Measurements from ENCODE around the gene BCL3. TPM values are rescaled to one million over a fixed set of nuclear protein-coding genes. Genes with fewer than 3 reads are reported as not detected.
A peak's percentile ranks its signal among the peaks of the same experiment; 100 is the strongest.

Gene BCL3
- total RNA-seq, 4 donors from 2014 or later = 7.2 to 15.7 (median 8.5) TPM

DNA sequence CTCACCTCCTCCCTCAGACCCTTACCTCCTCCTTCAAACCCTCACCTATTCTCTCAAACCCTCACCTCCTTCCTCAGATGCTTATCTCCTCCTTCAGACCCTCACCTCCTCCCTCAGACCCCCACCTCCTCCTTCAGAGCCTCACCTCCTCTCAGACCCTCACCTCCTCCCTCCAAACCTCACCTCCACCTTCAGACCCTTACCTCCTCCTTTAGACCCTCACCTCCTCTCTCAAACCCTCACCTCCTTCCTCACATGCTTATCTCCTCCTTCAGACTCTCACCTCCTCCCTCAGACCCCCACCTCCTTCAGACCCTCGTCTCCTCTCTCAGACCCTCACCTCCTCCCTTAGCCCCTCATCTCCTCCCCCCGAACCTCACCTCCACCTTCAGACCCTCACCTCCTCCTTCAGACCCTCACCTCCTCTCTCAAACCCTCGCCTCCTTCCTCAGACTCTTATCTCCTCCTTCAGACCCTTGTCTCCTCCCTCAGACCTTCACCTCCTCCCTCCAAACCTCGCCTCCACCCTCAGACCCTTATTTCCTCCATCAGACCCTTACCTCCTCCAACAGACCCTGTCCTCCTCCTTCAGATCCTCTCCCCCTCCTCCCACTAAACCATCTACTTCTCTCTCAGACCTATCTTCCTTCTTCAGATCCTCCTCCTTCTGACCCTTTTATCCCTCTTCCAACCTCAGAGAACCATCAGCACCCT lies 2.5 kb upstream of the BCL3 start:
- Histone ChIP-seq H3K27me3 (no peaks in the 10 kb centered on the region), H3K4me3 (no peak overlapping the region), H3K36me3 (no peaks in the 10 kb centered on the region), H3K9me3 (no peaks in the 10 kb centered on the region), H3K27ac (peak overlapping the region; percentile 91 to 97 (median 95)), H3K4me1 (peaks cover 51 to 67% of the 10 kb centered on the region in 2 donors)
- intact Hi-C loops (cut with DNase I; ENCODE audit: low total_unique reads) (loop anchor here (5.0 to 10.0 kb wide), 3 partner anchors 209 to 1021 kb away; partner anchors contain the start of genes CLPTM1, PPP1R37 and SIX5), in situ Hi-C loops (cut with MboI; ENCODE audit: low sequenced_read_pairs in 4 of 4) (no loop called here)
- no peak for ATAC-seq
- DNase-seq = no peak
- TF ChIP-seq, protein P1, sequence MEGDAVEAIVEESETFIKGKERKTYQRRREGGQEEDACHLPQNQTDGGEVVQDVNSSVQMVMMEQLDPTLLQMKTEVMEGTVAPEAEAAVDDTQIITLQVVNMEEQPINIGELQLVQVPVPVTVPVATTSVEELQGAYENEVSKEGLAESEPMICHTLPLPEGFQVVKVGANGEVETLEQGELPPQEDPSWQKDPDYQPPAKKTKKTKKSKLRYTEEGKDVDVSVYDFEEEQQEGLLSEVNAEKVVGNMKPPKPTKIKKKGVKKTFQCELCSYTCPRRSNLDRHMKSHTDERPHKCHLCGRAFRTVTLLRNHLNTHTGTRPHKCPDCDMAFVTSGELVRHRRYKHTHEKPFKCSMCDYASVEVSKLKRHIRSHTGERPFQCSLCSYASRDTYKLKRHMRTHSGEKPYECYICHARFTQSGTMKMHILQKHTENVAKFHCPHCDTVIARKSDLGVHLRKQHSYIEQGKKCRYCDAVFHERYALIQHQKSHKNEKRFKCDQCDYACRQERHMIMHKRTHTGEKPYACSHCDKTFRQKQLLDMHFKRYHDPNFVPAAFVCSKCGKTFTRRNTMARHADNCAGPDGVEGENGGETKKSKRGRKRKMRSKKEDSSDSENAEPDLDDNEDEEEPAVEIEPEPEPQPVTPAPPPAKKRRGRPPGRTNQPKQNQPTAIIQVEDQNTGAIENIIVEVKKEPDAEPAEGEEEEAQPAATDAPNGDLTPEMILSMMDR (IDR thresholded peaks at IDR 0.05 in 4 of 5, conservative IDR thresholded peaks at IDR 0.05 in 1 of 5) = no peak
- TF ChIP-seq POLR2A (IDR thresholded peaks at IDR 0.05) = no peak

GRCh38 chr19:44746616-44746945 lies 1.9 kb upstream of the BCL3 start:
- DNase-seq = no peak
- H3K36me3 ChIP-seq = peaks cover 0 to 5% of the 10 kb centered on the region in 2 donors
- no peaks in the 10 kb centered on the region for H3K9me3 ChIP-seq
- intact Hi-C loops (cut with DNase I; ENCODE audit: low total_unique reads) (loop anchor here (5.0 to 10.0 kb wide), 3 partner anchors 208 to 1021 kb away; partner anchors contain the start of genes CLPTM1, PPP1R37 and SIX5), in situ Hi-C loops (cut with MboI; ENCODE audit: low sequenced_read_pairs in 4 of 4) (no loop called here)
- peaks cover 49 to 67% of the 10 kb centered on the region in 2 donors for H3K4me1 ChIP-seq
- peak overlapping the region; percentile 91 to 97 (median 95) for H3K27ac ChIP-seq
- no peak overlapping the region for H3K4me3 ChIP-seq
- TF ChIP-seq, protein P1 (IDR thresholded peaks at IDR 0.05 in 4 of 5, conservative IDR thresholded peaks at IDR 0.05 in 1 of 5) = no peak
- TF ChIP-seq POLR2A (IDR thresholded peaks at IDR 0.05) = no peak
- H3K27me3 ChIP-seq = no peaks in the 10 kb centered on the region
- ATAC-seq = no peak

DNA sequence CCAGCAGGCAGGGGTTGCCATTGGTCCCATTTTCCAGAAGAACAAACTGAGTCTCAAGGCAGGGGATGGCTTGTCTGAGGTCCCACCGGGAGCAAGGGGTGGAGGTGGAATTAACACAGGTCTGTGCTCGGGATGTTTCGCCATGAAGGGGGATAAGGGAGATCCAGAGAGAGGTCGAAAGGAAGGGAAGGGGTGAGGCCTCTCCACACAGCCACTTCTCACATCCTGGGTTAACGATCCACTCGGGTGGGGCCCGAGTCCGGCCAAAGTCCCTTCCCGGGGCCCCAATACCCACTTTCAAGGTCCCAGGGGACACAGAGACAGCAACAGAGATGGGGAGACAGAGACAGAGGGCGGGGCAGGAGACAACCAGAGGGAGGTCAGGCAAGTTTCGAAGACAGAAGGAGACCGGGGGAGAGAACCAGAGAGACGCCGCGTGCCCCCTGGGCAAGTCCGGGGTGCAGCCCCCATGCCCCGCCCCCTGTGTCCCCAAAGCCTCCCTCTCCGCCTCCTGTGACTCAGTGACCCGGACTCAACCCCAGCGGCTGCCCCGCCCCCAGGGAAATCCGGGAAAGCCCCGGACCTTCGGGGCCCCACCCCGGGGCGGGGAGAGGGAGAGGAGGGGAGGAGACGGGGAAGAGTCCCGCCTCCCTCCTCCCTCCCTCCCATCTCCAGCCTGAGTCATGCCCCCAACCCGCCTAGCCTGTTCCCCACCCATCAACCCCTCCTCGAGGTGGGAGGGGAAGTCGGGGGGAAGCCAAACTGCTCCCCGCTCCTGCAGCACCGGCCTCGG lies 1.4 kb upstream of the BCL3 start:
- H3K4me3 ChIP-seq = peak overlapping the region; percentile 61 to 87 (median 72)
- intact Hi-C loops (cut with DNase I; ENCODE audit: low total_unique reads) = loop anchor here (5.0 to 10.0 kb wide), 3 partner anchors 208 to 1020 kb away; partner anchors contain the start of genes CLPTM1, PPP1R37 and SIX5
- no peaks in the 10 kb centered on the region for H3K9me3 ChIP-seq
- in situ Hi-C loops (cut with MboI; ENCODE audit: low sequenced_read_pairs in 4 of 4) = no loop called here
- DNase-seq = peak; percentile 92 to 97
- TF ChIP-seq, protein P1 (IDR thresholded peaks at IDR 0.05 in 4 of 5, conservative IDR thresholded peaks at IDR 0.05 in 1 of 5) = no peak
- peak; percentile 80 for TF ChIP-seq POLR2A (IDR thresholded peaks at IDR 0.05)
- peak; percentile 86 to 88 for ATAC-seq
- H3K27me3 ChIP-seq = no peaks in the 10 kb centered on the region
- H3K4me1 ChIP-seq = peaks cover 45 to 67% of the 10 kb centered on the region in 2 donors
- H3K36me3 ChIP-seq = peaks cover 0 to 11% of the 10 kb centered on the region in 2 donors
- H3K27ac ChIP-seq = peak overlapping the region; percentile 91 to 97 (median 95)

DNA sequence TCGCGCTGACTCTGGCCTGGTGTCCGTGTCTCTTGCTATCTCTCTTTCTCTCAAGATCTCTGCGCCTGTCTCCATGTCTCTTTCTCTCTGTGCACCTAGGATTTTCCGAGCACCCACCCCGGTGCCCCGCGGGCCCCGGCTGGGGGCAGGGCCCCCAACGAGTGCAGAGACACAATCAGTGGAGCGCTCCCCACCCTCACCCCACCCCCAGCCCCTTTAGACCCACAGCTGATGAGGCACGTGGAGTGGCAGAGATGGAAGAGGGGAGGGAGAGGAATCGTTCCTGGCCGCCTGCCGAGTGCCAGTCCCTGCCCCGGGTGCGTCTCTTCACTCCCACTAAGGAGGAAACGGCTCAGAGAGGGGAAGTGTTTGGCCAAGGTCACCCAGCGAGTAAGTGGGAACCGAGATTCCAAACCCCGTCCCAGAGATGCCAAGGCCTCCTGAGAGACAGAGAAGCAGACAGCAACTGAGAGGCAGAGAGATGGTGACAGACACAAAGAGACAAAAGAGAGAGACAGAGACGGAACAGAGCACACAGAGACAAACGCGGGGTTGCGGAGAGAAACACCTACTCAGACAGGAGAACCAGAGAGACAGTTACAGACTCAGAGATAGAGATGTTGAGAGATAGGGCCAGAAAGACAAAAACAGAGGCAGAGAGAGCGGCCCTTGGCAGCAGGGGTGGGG lies 626 bp upstream of the BCL3 start:
- intact Hi-C loops (cut with DNase I; ENCODE audit: low total_unique reads) = loop anchor here (5.0 to 10.0 kb wide), 3 partner anchors 207 to 1019 kb away; partner anchors contain the start of genes CLPTM1, PPP1R37 and SIX5
- H3K4me1 ChIP-seq = peaks cover 43 to 67% of the 10 kb centered on the region in 2 donors

More for the DNA sequence above, 626 bp upstream of the BCL3 start:
- peak; percentile 45 to 49 for ATAC-seq
- Histone ChIP-seq H3K9me3 (no peaks in the 10 kb centered on the region), H3K27me3 (no peaks in the 10 kb centered on the region), H3K4me3 (peak overlapping the region; percentile 61 to 87 (median 72)), H3K27ac (peak overlapping the region; percentile 91 to 97 (median 95)), H3K36me3 (peaks cover 0 to 16% of the 10 kb centered on the region in 2 donors)
- in situ Hi-C loops (cut with MboI; ENCODE audit: low sequenced_read_pairs in 4 of 4) = no loop called here
- DNase-seq = peak; percentile 43 to 73
- TF ChIP-seq POLR2A (IDR thresholded peaks at IDR 0.05) = peak in 1 of 2 donors; percentile 12
- TF ChIP-seq, protein P1 (IDR thresholded peaks at IDR 0.05 in 4 of 5, conservative IDR thresholded peaks at IDR 0.05 in 1 of 5) = no peak
